Stomach (tissue), 9 donors: ENCODE measurements around the gene CCIN. TPM values are rescaled to one million over a fixed set of nuclear protein-coding genes. Genes with fewer than 3 reads are reported as not detected.
"Not testable (repeated sequence)": the region's sequence is repeated elsewhere in the genome, so short reads cannot be mapped to it uniquely, and the experiment has no call there.

Experiments
- DNase-seq, 2 donors: peaks; one replicate each; pipeline versions ENCODE4 v3.0.0 to v3.0.0-alpha.2; 2013 to 2019
- H3K27ac ChIP-seq, 5 donors: fragments of 200-600 bp in 4 of 5; sonication (generic) in 4 of 5; one replicate each; pipeline ENCODE4 v1.5.1; 2013 to 2019; ENCODE audit warnings: mild to moderate bottlenecking in 1 of 5, moderate library complexity in 1 of 5
- H3K27me3 ChIP-seq, 3 donors: fragments of 200-600 bp; sonication (generic); one replicate each; pipeline ENCODE4 v1.5.1; 2017 to 2019; ENCODE audit warnings: mixed run types in 1 of 3
- H3K36me3 ChIP-seq, 4 donors: fragments of 200-600 bp; sonication (generic); 1 replicate in 3 of 4; 2 replicates in 1 of 4; pipeline ENCODE4 v1.5.1; 2016 to 2019
- H3K4me1 ChIP-seq, 4 donors: fragments of 200-600 bp; sonication (generic); one replicate each; pipeline ENCODE4 v1.5.1; 2016 to 2019
- H3K4me3 ChIP-seq, 4 donors: fragments of 200-600 bp; sonication (generic) in 3 of 4; one replicate each; pipeline ENCODE4 v1.5.1; 2016 to 2019; ENCODE audit warnings: mild to moderate bottlenecking in 1 of 4
- H3K9me3 ChIP-seq, 4 donors: fragments of 200-600 bp; sonication (generic); one replicate each; pipeline ENCODE4 v1.5.1; 2016 to 2019
- EP300 ChIP-seq: sonication (generic); formaldehyde crosslinking; IDR thresholded peaks from one replicate; pipeline ENCODE4 v1.6.1; 2017; ENCODE audit warnings: antibody characterized with exemption
- POLR2A ChIP-seq, 4 donors: fragments of 450-650 bp; IDR thresholded peaks; one replicate each; pipeline ENCODE4 v1.6.1; 2016; ENCODE audit warnings: antibody characterized with exemption in 4 of 4, control low read depth in 2 of 4, mild to moderate bottlenecking in 1 of 4, moderate library complexity in 1 of 4
- POLR2AphosphoS5 ChIP-seq, 3 donors: sonication (generic); formaldehyde crosslinking; IDR thresholded peaks; one replicate each; pipeline ENCODE4 v1.6.1; 2016; ENCODE audit warnings: antibody characterized with exemption in 3 of 3
- WGBS, 5 donors: extraction: QIAGEN DNeasy Blood & Tissue Kit in 3 of 5; methylation state at CpG; one replicate each; pipeline versions ENCODE4 v1.1.5 to v1.1.7; 2013 to 2018; 5-methylcytosine and 5-hydroxymethylcytosine counted together
- intact Hi-C: fragments of 100-400 bp; cut with DNase I; formaldehyde crosslinking; loops from one replicate; pipeline ENCODE4 v1.15.1; 2023; ENCODE audit warnings: low total_unique reads
- polyA plus RNA-seq, 3 donors: library from polyadenylated mRNA; stranded (reverse); fragments of 200-250 nt; gene quantifications; one replicate each; pipeline ENCODE4 v1.2.3, GENCODE V29; 2013
- total RNA-seq, 5 donors: library from RNA; depleted of rRNA; stranded (reverse); fragments of >200 nt; gene quantifications; one replicate each; pipeline versions ENCODE4 v1.1.0 to v1.2.3, GENCODE V29; 2014 to 2016
- TF ChIP-seq, protein P1 (sequence below), 7 experiments: fragments of 450-650 bp in 4 of 7; fragments of 200-600 bp in 3 of 7; sonication (generic) in 3 of 7; IDR thresholded peaks; one replicate each; pipeline ENCODE4 v1.5.1; 2016 to 2019; ENCODE audit warnings: antibody characterized with exemption in 7 of 7, control low read depth in 2 of 7, mild to moderate bottlenecking in 1 of 7
- donor health status: healthy with polysubstance abuse.
- donor health status: Bipolar disorder and iron deficiency.
- donor health status: healthy.

CCIN gene
- total and polyA plus RNA-seq, 8 donors = 0.08 to 1.3 (median 0.45) TPM; not detected in 3

DNA sequence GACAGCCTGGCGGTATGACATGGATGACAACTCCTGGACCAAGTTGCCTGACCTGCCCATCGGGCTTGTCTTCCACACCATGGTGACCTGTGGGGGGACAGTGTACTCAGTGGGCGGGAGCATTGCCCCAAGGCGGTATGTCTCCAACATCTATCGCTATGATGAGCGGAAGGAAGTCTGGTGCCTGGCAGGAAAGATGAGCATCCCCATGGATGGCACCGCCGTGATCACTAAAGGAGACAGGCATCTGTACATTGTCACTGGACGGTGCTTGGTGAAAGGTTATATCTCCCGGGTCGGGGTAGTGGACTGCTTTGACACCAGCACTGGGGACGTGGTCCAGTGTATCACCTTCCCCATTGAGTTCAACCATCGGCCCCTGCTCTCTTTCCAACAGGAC is 1.3 kb downstream of the CCIN start:
- DNase-seq = no peak
- H3K36me3 ChIP-seq = no peaks in the 10 kb centered on the region
- TF ChIP-seq, protein P1, sequence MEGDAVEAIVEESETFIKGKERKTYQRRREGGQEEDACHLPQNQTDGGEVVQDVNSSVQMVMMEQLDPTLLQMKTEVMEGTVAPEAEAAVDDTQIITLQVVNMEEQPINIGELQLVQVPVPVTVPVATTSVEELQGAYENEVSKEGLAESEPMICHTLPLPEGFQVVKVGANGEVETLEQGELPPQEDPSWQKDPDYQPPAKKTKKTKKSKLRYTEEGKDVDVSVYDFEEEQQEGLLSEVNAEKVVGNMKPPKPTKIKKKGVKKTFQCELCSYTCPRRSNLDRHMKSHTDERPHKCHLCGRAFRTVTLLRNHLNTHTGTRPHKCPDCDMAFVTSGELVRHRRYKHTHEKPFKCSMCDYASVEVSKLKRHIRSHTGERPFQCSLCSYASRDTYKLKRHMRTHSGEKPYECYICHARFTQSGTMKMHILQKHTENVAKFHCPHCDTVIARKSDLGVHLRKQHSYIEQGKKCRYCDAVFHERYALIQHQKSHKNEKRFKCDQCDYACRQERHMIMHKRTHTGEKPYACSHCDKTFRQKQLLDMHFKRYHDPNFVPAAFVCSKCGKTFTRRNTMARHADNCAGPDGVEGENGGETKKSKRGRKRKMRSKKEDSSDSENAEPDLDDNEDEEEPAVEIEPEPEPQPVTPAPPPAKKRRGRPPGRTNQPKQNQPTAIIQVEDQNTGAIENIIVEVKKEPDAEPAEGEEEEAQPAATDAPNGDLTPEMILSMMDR (IDR thresholded peaks at IDR 0.05) = no peak
- TF ChIP-seq POLR2AphosphoS5 (IDR thresholded peaks at IDR 0.05) (no peak), EP300 (no peak), POLR2A (IDR thresholded peaks at IDR 0.05) (no peak)
- no peak overlapping the region for H3K27ac ChIP-seq
- peaks cover 0 to 6% (median 0%) of the 10 kb centered on the region in 3 donors for H3K27me3 ChIP-seq
- 92 to 96% (median 94%) methylated on average over 8 to 13 of the region's 13 CpGs for WGBS, 5 donors
- intact Hi-C loops = no loop called here
- no peak overlapping the region for H3K4me3 ChIP-seq
- no peaks in the 10 kb centered on the region for H3K9me3 ChIP-seq
- H3K4me1 ChIP-seq = peaks cover 0 to 17% (median 13%) of the 10 kb centered on the region in 4 donors

DNA sequence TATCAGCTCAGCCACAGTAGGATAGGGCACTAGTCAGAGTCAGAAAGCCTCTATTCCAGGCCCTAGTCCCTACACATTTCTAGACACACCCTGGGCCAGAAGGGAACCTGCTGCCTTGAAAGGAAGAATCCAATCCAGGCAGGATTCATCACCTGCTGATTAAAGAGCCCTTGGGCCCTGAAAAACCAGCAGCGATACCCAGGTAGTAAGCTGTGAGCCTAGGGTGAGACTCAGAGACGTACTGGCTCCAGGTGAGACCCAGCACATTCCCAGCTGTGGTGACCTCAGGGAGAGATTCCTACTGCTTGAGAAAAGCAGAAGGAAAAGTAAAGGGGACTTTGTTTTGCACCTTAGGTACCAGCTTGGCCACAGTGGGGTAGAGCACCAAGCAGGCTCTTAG is 4.7 kb downstream of the CCIN start:
- Histone ChIP-seq H3K27me3 (no peaks in the 10 kb centered on the region), H3K36me3 (no peaks in the 10 kb centered on the region), H3K4me3 (no peak overlapping the region), H3K9me3 (no peaks in the 10 kb centered on the region), H3K4me1 (no peaks in the 10 kb centered on the region), H3K27ac (no peak overlapping the region)
- TF ChIP-seq POLR2AphosphoS5 (IDR thresholded peaks at IDR 0.05) (no peak), POLR2A (IDR thresholded peaks at IDR 0.05) (no peak), EP300 (no peak)
- TF ChIP-seq, protein P1 (IDR thresholded peaks at IDR 0.05) = no peak
- WGBS, 5 donors = 94 to 100% (median 96%) methylated on average over 2 of the region's 2 CpGs
- intact Hi-C loops = no loop called here
- DNase-seq = no peak

GRCh38 chr9:36174271-36174670 is 5.1 kb downstream of the CCIN start:
- 80 to 96% (median 85%) methylated on average over 7 of the region's 7 CpGs for WGBS, 5 donors
- H3K4me1 ChIP-seq = no peaks in the 10 kb centered on the region
- no peak overlapping the region for H3K27ac ChIP-seq
- no peaks in the 10 kb centered on the region for H3K9me3 ChIP-seq
- H3K4me3 ChIP-seq = no peak overlapping the region
- intact Hi-C loops = no loop called here
- H3K36me3 ChIP-seq = no peaks in the 10 kb centered on the region
- DNase-seq = no peak
- TF ChIP-seq EP300 = no peak
- no peak for TF ChIP-seq POLR2A (IDR thresholded peaks at IDR 0.05)
- H3K27me3 ChIP-seq = no peaks in the 10 kb centered on the region

DNA sequence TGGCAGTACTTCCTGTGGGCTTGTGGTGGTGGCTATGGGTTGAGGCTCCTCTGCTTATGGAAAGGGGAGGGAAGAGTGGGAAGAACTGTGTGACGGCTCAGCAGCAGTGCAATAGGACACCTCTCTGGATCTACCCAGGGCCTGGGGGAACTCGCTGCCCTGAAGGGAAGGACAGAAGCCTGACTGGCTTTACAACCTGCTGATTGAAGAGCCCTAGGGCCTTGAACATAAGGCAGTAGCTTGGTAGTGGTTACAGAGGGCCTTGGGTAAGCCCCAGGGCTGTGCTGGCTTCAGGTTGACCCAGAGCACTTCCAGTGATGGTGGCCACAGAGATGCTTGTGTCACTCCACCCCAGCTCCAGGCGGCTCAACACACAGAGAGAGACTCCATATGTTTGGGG is 5.5 kb downstream of the CCIN start:
- no peaks in the 10 kb centered on the region for H3K27me3 ChIP-seq
- H3K4me1 ChIP-seq = no peaks in the 10 kb centered on the region
- H3K36me3 ChIP-seq = no peaks in the 10 kb centered on the region
- H3K4me3 ChIP-seq = no peak overlapping the region
- 81 to 91% (median 85%) methylated on average over 3 of the region's 3 CpGs for WGBS, 5 donors
- intact Hi-C loops = no loop called here
- no peak for TF ChIP-seq POLR2A (IDR thresholded peaks at IDR 0.05)
- TF ChIP-seq, protein P1 (IDR thresholded peaks at IDR 0.05) = no peak
- TF ChIP-seq POLR2AphosphoS5 (IDR thresholded peaks at IDR 0.05) = no peak
- TF ChIP-seq EP300 = no peak
- DNase-seq = no peak
- no peak overlapping the region for H3K27ac ChIP-seq
- H3K9me3 ChIP-seq = no peaks in the 10 kb centered on the region

DNA sequence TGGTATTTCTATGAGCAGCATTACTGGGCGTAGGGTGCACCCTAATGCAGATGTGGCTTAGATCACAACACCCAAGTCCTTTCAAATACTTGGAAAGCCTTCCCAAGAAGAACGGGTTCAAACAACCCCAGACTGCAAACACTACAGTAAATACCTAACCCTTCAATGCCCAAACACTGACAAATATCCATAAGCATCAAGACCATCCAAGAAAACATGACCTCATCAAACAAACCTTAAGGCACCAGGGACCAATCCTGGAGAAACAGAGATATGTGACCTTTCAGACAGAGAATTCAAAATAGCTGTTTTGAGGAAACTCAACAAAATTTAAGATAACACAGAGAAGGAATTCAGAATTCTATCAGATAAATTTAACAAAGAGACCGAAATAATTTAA is 6.0 kb downstream of the CCIN start:
- 79 to 88% (median 86%) methylated on average over 3 of the region's 3 CpGs for WGBS, 5 donors
- intact Hi-C loops, H3K27ac ChIP-seq, H3K4me3 ChIP-seq, H3K9me3 ChIP-seq, DNase-seq, H3K27me3 ChIP-seq, H3K36me3 ChIP-seq, H3K4me1 ChIP-seq: not testable (repeated sequence)

DNA sequence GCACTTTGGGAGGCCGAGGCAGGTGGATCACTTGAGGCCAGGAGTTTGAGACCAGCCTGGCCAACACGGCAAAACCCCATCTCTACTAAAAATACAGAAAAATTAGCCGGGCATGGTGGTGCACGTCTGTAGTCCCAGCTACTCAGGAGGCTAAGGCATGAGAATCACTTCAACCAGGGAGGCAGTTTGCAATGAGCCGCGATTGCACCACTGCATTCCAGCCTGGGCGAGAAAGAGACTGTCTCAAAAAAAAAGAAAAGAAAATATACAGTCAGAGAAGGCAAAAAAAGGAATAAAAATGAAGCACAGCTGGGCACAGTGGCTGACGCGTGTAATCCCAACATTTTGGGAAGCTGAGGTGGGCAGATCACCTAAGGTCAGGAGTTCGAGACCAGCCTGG is 7.3 kb downstream of the CCIN start:
- H3K4me3 ChIP-seq, H3K4me1 ChIP-seq, H3K36me3 ChIP-seq, DNase-seq, H3K9me3 ChIP-seq, intact Hi-C loops, H3K27me3 ChIP-seq, H3K27ac ChIP-seq: not testable (repeated sequence)
- WGBS, 5 donors = 95 to 96% (median 96%) methylated on average over 9 to 10 of the region's 10 CpGs
